K562 (cell line): ENCODE results near the gene SPHK2. TPM values are rescaled to one million over a fixed set of nuclear protein-coding genes. Genes with fewer than 3 reads are reported as not detected.

Experiments used
- ARID1B ChIP-seq: fragments of 450-650 bp; IDR thresholded peaks from 2 replicates; pipeline ENCODE4 v1.6.1; 2016; ENCODE audit warnings: antibody characterized with exemption, mild to moderate bottlenecking, inconsistent platforms
- CBX8 ChIP-seq: fragments of 200-600 bp; sonication (generic); IDR thresholded peaks from 2 replicates; pipeline ENCODE4 v1.6.1; 2012; ENCODE audit warnings: borderline replicate concordance, mixed run types, low read depth, mild to moderate bottlenecking, moderate library complexity, mixed read lengths, low read length, control low read depth, inconsistent platforms; ENCODE audit not compliant: poor library complexity, severe bottlenecking; ENCODE audit errors: extremely low read depth
- CHCHD3 ChIP-seq: fragments of 250-450 bp; sonication (Bioruptor Pico); IDR thresholded peaks from 2 replicates; pipeline ENCODE4 v2.1.2; 2022; ENCODE audit warnings: mild to moderate bottlenecking
- GTF2F1 ChIP-seq: IDR thresholded peaks from 2 replicates; pipeline ENCODE4 v1.6.1; 2011; ENCODE audit warnings: low read depth, low read length, improper control_type of control experiment
- GTF3C2 ChIP-seq: IDR thresholded peaks from 3 replicates; pipeline ENCODE4 v1.6.1; 2011; ENCODE audit warnings: borderline replicate concordance, mild to moderate bottlenecking, moderate library complexity; ENCODE audit not compliant: insufficient read length; ENCODE audit errors: extremely low read depth
- HNRNPK ChIP-seq: fragments of 200-400 bp; formaldehyde crosslinking; IDR thresholded peaks from one replicate; pipeline ENCODE4 v1.6.1; 2018; ENCODE audit warnings: mild to moderate bottlenecking, low read depth, low read length; ENCODE audit not compliant: poor library complexity, severe bottlenecking
- MTA2 ChIP-seq: fragments of 450-650 bp; IDR thresholded peaks from 2 replicates; pipeline ENCODE4 v1.6.1; 2016; ENCODE audit warnings: low read depth
- MYC ChIP-seq, 2 experiments: fragments of 250-450 bp in 1 of 2; sonication (Bioruptor Pico) in 1 of 2; IDR thresholded peaks; 2 replicates each; pipeline versions ENCODE4 v1.5.1 to v1.6.1; 2012 to 2021; ENCODE audit warnings: low read depth in 2 of 2, borderline replicate concordance in 1 of 2, improper control_type of control experiment in 1 of 2, low read length in 1 of 2, mild to moderate bottlenecking in 1 of 2, moderate library complexity in 1 of 2
- NONO ChIP-seq, 2 experiments: fragments of 200-400 bp in 1 of 2; fragments of 450-650 bp in 1 of 2; formaldehyde crosslinking in 1 of 2; IDR thresholded peaks; 2 replicates each; pipeline ENCODE4 v1.6.1; 2017; ENCODE audit warnings: low read depth in 2 of 2, mild to moderate bottlenecking in 2 of 2, moderate library complexity in 2 of 2, low read length in 1 of 2
- OTX1 ChIP-seq: fragments of 450-650 bp; formaldehyde crosslinking; IDR thresholded peaks from 2 replicates; pipeline ENCODE4 v1.4.0; 2022; ENCODE audit warnings: mild to moderate bottlenecking
- POLR2B ChIP-seq: fragments of 450-650 bp; IDR thresholded peaks from 2 replicates; pipeline ENCODE4 v1.6.1; 2018; ENCODE audit warnings: low read depth; ENCODE audit not compliant: partially characterized antibody
- PYGO2 ChIP-seq: fragments of 450-650 bp; IDR thresholded peaks from 2 replicates; pipeline ENCODE4 v1.6.1; 2016; ENCODE audit warnings: mild to moderate bottlenecking, missing genetic modification characterization, moderate library complexity, missing compliant biosample characterization
- RBM17 ChIP-seq: fragments of 200-400 bp; formaldehyde crosslinking; IDR thresholded peaks from 2 replicates; pipeline ENCODE4 v1.6.1; 2017; ENCODE audit warnings: low read depth, mild to moderate bottlenecking, low read length, borderline replicate concordance
- RUNX1 ChIP-seq: sonication (generic); IDR thresholded peaks from 2 replicates; pipeline ENCODE4 v1.6.1; 2016; ENCODE audit warnings: antibody characterized with exemption, low read depth
- TAF7 ChIP-seq: fragments of 450-650 bp; IDR thresholded peaks from 2 replicates; pipeline ENCODE4 v1.6.1; 2016; ENCODE audit warnings: missing genetic modification characterization, missing compliant biosample characterization
- ZBTB26 ChIP-seq: fragments of 450-650 bp; formaldehyde crosslinking; IDR thresholded peaks from 2 replicates; pipeline ENCODE4 v1.4.0; 2022; ENCODE audit warnings: missing genetic modification characterization
- ZKSCAN1 ChIP-seq: fragments of 150-350 bp; IDR thresholded peaks from 2 replicates; pipeline ENCODE4 v1.6.1; 2016; ENCODE audit warnings: low read depth, low read length
- ZNF165 ChIP-seq: fragments of 250-450 bp; sonication (Bioruptor Pico); IDR thresholded peaks from 2 replicates; pipeline ENCODE4 v1.4.0; 2020; ENCODE audit warnings: borderline replicate concordance
- ZNF311 ChIP-seq: fragments of 250-450 bp; sonication (Bioruptor Pico); IDR thresholded peaks from 2 replicates; pipeline ENCODE4 v1.4.0; 2020; ENCODE audit warnings: mild to moderate bottlenecking, moderate library complexity
- ZNF398 ChIP-seq: fragments of 250-450 bp; sonication (Bioruptor Pico); IDR thresholded peaks from 2 replicates; pipeline ENCODE4 v1.8.0; 2021; ENCODE audit warnings: moderate library complexity, mild to moderate bottlenecking, inconsistent platforms
- ZNF445 ChIP-seq: fragments of 250-450 bp; sonication (Bioruptor Pico); IDR thresholded peaks from 2 replicates; pipeline ENCODE4 v1.4.0; 2020; ENCODE audit warnings: low read depth, mild to moderate bottlenecking, moderate library complexity
- polyA plus RNA-seq, 8 experiments: library from polyadenylated mRNA; depleted of rRNA in 4 of 8; stranded (reverse) in 5 of 8; unstranded in 3 of 8; fragments of >200 nt; fragmentation: Nextera tagmentation in 2 of 8; fragmentation: Illumina TruSeq in 1 of 8; extraction: Ambion mirVana in 2 of 8; extraction: Trizol in 1 of 8; gene quantifications; 2 replicates each; pipeline versions ENCODE4 v1.2.1 to v1.2.3, GENCODE V29; 2011 to 2014; ENCODE audit warnings: inconsistent platforms in 1 of 8, missing spikeins in 1 of 8
- total RNA-seq, 7 experiments: library from RNA; depleted of rRNA in 6 of 7; stranded (reverse); fragments of >200 nt in 6 of 7; fragmentation: Illumina TruSeq in 2 of 7; extraction: Trizol in 2 of 7; gene quantifications; 2 replicates each; pipeline versions ENCODE4 v1.2.1 to v1.2.3, GENCODE V29; 2011 to 2021; ENCODE audit warnings: low replicate concordance in 1 of 7

The SPHK2 gene
- total and polyA plus RNA-seq, 9 of the 15 experiments (the other 6 are each of a cell fraction or from before 2014, with no cell fraction given) = 0.10 to 15.2 (median 2.9) TPM

- TF ChIP-seq ZNF398 (CRISPR knock-in tag) = no peak
- no peak for TF ChIP-seq ARID1B
- no peak for TF ChIP-seq HNRNPK
- TF ChIP-seq NONO (IDR thresholded peaks at IDR 0.05; ENCODE audit: low read depth in 2 of 2, low read length in 1 of 2) = peak in 1 of 2 experiments; percentile 72; a peak in 1 of 4 replicates
- TF ChIP-seq ZNF165 (CRISPR knock-in tag) = no peak
- no peak for TF ChIP-seq TAF7 (tag)
- no peak for TF ChIP-seq MYC (IDR thresholded peaks at IDR 0.05; ENCODE audit: low read depth, low read length)
- TF ChIP-seq MYC (CRISPR knock-in tag; IDR thresholded peaks at IDR 0.05; ENCODE audit: borderline replicate concordance, low read depth) = no peak
- 0 out of 2 replicates have a peak, but pooled peaks have one; percentile 15 for TF ChIP-seq ZBTB26 (CRISPR knock-in tag)
- no peak for TF ChIP-seq GTF3C2
- no peak for TF ChIP-seq CBX8
- TF ChIP-seq POLR2B = peak; percentile 90
- TF ChIP-seq ZKSCAN1 = no peak
- TF ChIP-seq GTF2F1 = no peak
- no peak for TF ChIP-seq RUNX1
- 0 out of 2 replicates have a peak, but pooled peaks have one; percentile 13 for TF ChIP-seq CHCHD3 (CRISPR knock-in tag)
- no peak for TF ChIP-seq ZNF311 (CRISPR knock-in tag)
- no peak for TF ChIP-seq MTA2
- TF ChIP-seq ZNF445 (CRISPR knock-in tag) = 0 out of 2 replicates have a peak, but pooled peaks have one; percentile 66
- no peak for TF ChIP-seq RBM17
- TF ChIP-seq OTX1 = no peak
- TF ChIP-seq PYGO2 (tag) = no peak
These were observed 4.7 kb upstream of the SPHK2 start, which contains the start of gene FAM83E (continued) for GRCh38 chr19:48614436-48615230.
